HG03457 (cell line): ENCODE results near the gene BUB1.
A peak's percentile ranks its signal among the peaks of the same experiment; 100 is the strongest.
"Not testable (repeated sequence)": the region's sequence is repeated elsewhere in the genome, so short reads cannot be mapped to it uniquely, and the experiment has no call there.

Source experiments
- ATAC-seq: cut with Tn5 transposase; IDR thresholded peaks from one replicate; pipeline ENCODE4 v1.9.1; 2021; ENCODE audit warnings: moderate number of reproducible peaks; ENCODE audit not compliant: unreplicated experiment

BUB1 gene

GRCh38 chr2:110677530-110678456 lies at the start of gene BUB1:
Gene BUB1, minus strand, starts transcription at chr2:110678063. Its CDS starts 68 bp downstream, at chr2:110677995.
- peak; percentile 50 for ATAC-seq

GRCh38 chr2:110726285-110726684 lies 48.4 kb upstream of the BUB1 start:
- ATAC-seq, result no peak

- no peak for ATAC-seq
Measured at GRCh38 chr2:110725859-110726258, 48.0 kb upstream of the BUB1 start.

GRCh38 chr2:110725370-110725769 lies 47.5 kb upstream of the BUB1 start:
- no peak for ATAC-seq

- no peak for ATAC-seq
Measured at GRCh38 chr2:110724820-110725219, 47.0 kb upstream of the BUB1 start.

- ATAC-seq, result no peak
Measured at GRCh38 chr2:110720547-110720946, 42.7 kb upstream of the BUB1 start.

- ATAC-seq, result no peak
Measured at GRCh38 chr2:110718990-110719389, 41.1 kb upstream of the BUB1 start.

- ATAC-seq, result no peak
Measured at GRCh38 chr2:110718382-110718781, 40.5 kb upstream of the BUB1 start.

- no peak for ATAC-seq
Measured at GRCh38 chr2:110717734-110718133, 39.9 kb upstream of the BUB1 start.

- ATAC-seq, result no peak
Measured at GRCh38 chr2:110716959-110717645, 39.2 kb upstream of the BUB1 start.

- ATAC-seq, result no peak
Measured at GRCh38 chr2:110714452-110715224, 36.8 kb upstream of the BUB1 start.

- ATAC-seq, result no peak
Measured at GRCh38 chr2:110713513-110714362, 35.9 kb upstream of the BUB1 start.

- no peak for ATAC-seq
Measured at GRCh38 chr2:110712737-110713136, 34.9 kb upstream of the BUB1 start.

- ATAC-seq, result no peak
Measured at GRCh38 chr2:110708455-110708854, 30.6 kb upstream of the BUB1 start.

GRCh38 chr2:110707386-110707965 lies 29.6 kb upstream of the BUB1 start:
- no peak for ATAC-seq

- no peak for ATAC-seq
Measured at GRCh38 chr2:110702514-110703380, 24.9 kb upstream of the BUB1 start.

GRCh38 chr2:110698253-110698652 lies 20.4 kb upstream of the BUB1 start:
- not testable (repeated sequence) for ATAC-seq

GRCh38 chr2:110695146-110695898 lies 17.5 kb upstream of the BUB1 start:
- ATAC-seq, result not testable (repeated sequence)
